Vagina (tissue), 2 donors: Measurements from ENCODE around the gene CCDC177.
A peak's percentile ranks its signal among the peaks of the same experiment; 100 is the strongest.

Experiments
- POLR2A ChIP-seq, 2 donors: fragments of 450-650 bp; IDR thresholded peaks; one replicate each; pipeline ENCODE4 v1.6.1; 2017; ENCODE audit warnings: antibody characterized with exemption in 2 of 2, mild to moderate bottlenecking in 2 of 2, moderate library complexity in 2 of 2
- POLR2AphosphoS5 ChIP-seq, 2 donors: sonication (generic); formaldehyde crosslinking; IDR thresholded peaks; one replicate each; pipeline ENCODE4 v1.9.0; 2017; ENCODE audit warnings: antibody characterized with exemption in 2 of 2, mild to moderate bottlenecking in 2 of 2, low read depth in 1 of 2; ENCODE audit not compliant: insufficient read depth in 1 of 2
- TF ChIP-seq, protein P1 (sequence below), 3 experiments: fragments of 450-650 bp in 2 of 3; fragments of 200-600 bp in 1 of 3; sonication (generic) in 1 of 3; IDR thresholded peaks; one replicate each; pipeline ENCODE4 v1.5.1; 2017 to 2019; ENCODE audit warnings: antibody characterized with exemption in 3 of 3, mild to moderate bottlenecking in 2 of 3, moderate library complexity in 2 of 3

DNA sequence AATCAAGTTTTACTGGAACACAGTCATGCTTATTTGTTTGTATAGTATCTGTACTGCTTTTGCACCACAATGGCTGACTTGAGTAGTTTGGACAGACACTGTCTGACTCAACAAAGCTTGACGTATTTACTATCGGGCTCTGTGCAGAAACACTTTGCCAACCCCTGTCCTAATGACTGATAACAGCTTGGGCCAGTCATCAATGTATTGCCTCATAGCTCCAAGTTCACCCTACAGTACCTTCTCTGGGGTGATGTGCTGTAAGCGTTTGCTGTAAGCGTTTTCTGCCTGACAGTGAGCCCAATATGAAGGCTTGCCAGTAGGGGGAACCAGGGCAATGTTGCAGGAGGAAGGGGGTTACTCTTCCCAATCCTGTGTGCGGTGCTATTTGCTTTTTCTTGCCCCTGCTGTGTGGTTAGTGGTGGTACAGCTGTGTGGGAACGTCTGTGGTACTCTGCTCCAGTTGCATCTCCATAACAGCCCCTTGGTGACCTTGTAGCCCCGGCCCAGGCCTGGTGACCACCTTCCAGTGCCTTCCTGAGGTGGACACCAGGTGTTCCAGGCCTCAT, 5.4 kb upstream of the CCDC177 start:
- TF ChIP-seq, protein P1, sequence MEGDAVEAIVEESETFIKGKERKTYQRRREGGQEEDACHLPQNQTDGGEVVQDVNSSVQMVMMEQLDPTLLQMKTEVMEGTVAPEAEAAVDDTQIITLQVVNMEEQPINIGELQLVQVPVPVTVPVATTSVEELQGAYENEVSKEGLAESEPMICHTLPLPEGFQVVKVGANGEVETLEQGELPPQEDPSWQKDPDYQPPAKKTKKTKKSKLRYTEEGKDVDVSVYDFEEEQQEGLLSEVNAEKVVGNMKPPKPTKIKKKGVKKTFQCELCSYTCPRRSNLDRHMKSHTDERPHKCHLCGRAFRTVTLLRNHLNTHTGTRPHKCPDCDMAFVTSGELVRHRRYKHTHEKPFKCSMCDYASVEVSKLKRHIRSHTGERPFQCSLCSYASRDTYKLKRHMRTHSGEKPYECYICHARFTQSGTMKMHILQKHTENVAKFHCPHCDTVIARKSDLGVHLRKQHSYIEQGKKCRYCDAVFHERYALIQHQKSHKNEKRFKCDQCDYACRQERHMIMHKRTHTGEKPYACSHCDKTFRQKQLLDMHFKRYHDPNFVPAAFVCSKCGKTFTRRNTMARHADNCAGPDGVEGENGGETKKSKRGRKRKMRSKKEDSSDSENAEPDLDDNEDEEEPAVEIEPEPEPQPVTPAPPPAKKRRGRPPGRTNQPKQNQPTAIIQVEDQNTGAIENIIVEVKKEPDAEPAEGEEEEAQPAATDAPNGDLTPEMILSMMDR (IDR thresholded peaks at IDR 0.05): no peak
- TF ChIP-seq POLR2AphosphoS5 (IDR thresholded peaks at IDR 0.05; ENCODE audit: insufficient read depth in 1 of 2, low read depth in 1 of 2): peak in 1 of 2 donors; percentile 27
- no peak for TF ChIP-seq POLR2A (IDR thresholded peaks at IDR 0.05)
